Measurements from ENCODE around the gene OTUB1. TPM values are rescaled to one million over a fixed set of nuclear protein-coding genes. Genes with fewer than 3 reads are reported as not detected.

OTUB1 gene
- total RNA-seq, 1 experiment from 2014 or later: 87.0 TPM

GRCh38 chr11:64017945-64018224 is 31.6 kb downstream of the OTUB1 start:
- Histone ChIP-seq H3K36me3 (ENCODE audit: control insufficient read depth in 1 of 2, insufficient read depth in 2 of 2, low read length in 2 of 2) (no peaks in the 10 kb centered on the region), H3K4me1 (ENCODE audit: control insufficient read depth in 1 of 2, insufficient read depth in 2 of 2, low read length in 2 of 2) (no peaks in the 10 kb centered on the region), H3K9me2 (ENCODE audit: insufficient read depth) (no peaks in the 10 kb centered on the region), H4K20me1 (ENCODE audit: insufficient read depth) (no peaks in the 10 kb centered on the region), H3K27ac (ENCODE audit: low read depth, low read length) (no peak overlapping the region), H3K9ac (ENCODE audit: low read length) (no peak overlapping the region), H3K4me2 (ENCODE audit: low read length) (no peak overlapping the region), H3K27me3 (ENCODE audit: insufficient read depth, low read length) (no peaks in the 10 kb centered on the region), H3K79me2 (ENCODE audit: insufficient read depth, low read length) (no peaks in the 10 kb centered on the region), H2AFZ (ENCODE audit: low read depth, low read length, poor library complexity, severe bottlenecking) (no peak overlapping the region), H3K4me3 (replicated peaks in 1 of 2; ENCODE audit: low read depth in 1 of 2, low read length in 2 of 2) (no peak overlapping the region), H3K9me3 (ENCODE audit: control insufficient read depth in 1 of 2, insufficient read depth in 1 of 2, low read depth in 1 of 2, low read length in 2 of 2) (no peaks in the 10 kb centered on the region)
- BruUV-seq (replicated peaks): no TSS peak
- ATAC-seq (no peak), DNase-seq (ENCODE audit: low read depth, low spot score) (no peak)
- RAD21 ChIA-PET (ENCODE audit: low non-redundant PET in 1 of 2, low total read pairs in 2 of 2, uncharacterized antibody in 2 of 2, unreplicated experiment in 2 of 2): no interaction called here
- POLR2A ChIA-PET: no interaction called here
- intact Hi-C loops (cut with micrococcal nuclease): no loop called here
- TF ChIP-seq EZH2phosphoT487 (IDR thresholded peaks at IDR 0.05; ENCODE audit: borderline replicate concordance) (no peak), POLR2A (IDR thresholded peaks at IDR 0.05; ENCODE audit: borderline replicate concordance, extremely low read depth, insufficient read depth, insufficient read length) (no peak), SP1 (IDR thresholded peaks at IDR 0.05; ENCODE audit: low read depth) (no peak), CEBPB (IDR thresholded peaks at IDR 0.05; ENCODE audit: low read depth) (no peak), YY1 (IDR thresholded peaks at IDR 0.05; ENCODE audit: extremely low read depth, insufficient replicate concordance, low read depth, low read length) (no peak), REST (IDR thresholded peaks at IDR 0.05; ENCODE audit: low read depth) (no peak), MAX (IDR thresholded peaks at IDR 0.05) (no peak), SRF (IDR thresholded peaks at IDR 0.05; ENCODE audit: low read depth) (no peak), ELF1 (IDR thresholded peaks at IDR 0.05; ENCODE audit: borderline replicate concordance, low read depth) (no peak), TCF7L2 (IDR thresholded peaks at IDR 0.05; ENCODE audit: borderline replicate concordance, extremely low read depth, insufficient read depth, insufficient read length) (no peak), ATF3 (IDR thresholded peaks at IDR 0.05) (no peak), EGR1 (IDR thresholded peaks at IDR 0.05; ENCODE audit: low read depth) (no peak)
- CTCF ChIA-PET: no interaction called here
